ENCODE data around the gene CCDC60.
A peak's percentile ranks its signal among the peaks of the same experiment; 100 is the strongest.

CCDC60 gene

DNA sequence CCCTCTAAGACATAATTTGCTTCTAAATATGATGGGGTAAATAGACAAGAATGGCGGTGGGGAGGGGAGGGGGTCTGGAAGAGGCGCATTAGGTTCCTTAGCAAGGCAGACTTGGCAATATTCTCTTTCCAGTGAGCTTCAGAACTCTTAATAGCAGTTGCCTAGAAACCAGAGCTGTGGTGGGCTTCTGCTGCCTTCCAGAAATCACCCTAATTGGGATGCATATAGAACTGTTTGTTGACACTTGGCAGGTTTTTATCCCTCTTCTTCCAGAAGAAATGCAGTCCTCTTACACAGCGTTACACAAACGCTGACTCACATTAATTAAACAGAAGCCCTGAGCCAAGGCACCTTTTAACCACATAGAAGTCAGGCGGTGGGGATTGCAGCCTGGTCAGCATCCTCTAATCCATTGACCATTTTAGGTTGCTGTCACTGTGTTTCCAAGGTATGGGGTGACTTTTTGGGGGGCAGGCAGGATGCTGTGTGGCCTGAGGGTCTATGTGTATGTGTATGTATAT, 114.1 kb downstream of the CCDC60 start:
- peak; percentile 23 for DNase-seq

GRCh38 chr12:119450771-119451170, 116.2 kb downstream of the CCDC60 start:
- no peak for DNase-seq

DNA sequence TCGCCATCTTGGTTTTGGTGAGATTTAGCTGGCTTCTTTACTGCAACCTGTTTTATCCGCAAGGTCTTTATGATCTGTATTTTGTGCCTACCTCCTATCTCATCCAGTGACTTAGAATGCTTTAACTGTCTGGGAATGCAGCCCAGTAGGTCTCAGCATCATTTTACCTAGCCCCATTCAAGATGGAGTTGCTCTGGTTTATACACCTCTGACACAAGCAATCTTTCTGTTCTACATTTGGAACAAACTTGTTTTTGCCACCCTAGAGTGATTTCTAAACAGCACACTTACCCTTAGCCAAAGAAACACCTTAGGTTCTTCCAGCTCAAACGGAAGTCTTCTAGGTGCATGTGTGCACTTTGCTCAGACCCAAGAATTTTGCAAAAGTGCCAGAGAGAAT, 122.3 kb downstream of the CCDC60 start:
- no peak for DNase-seq

GRCh38 chr12:119457271-119457670, 122.7 kb downstream of the CCDC60 start:
- DNase-seq, result peak; percentile 19

- no peak for DNase-seq
Observed at GRCh38 chr12:119459481-119459880, 125.0 kb downstream of the CCDC60 start.

DNA sequence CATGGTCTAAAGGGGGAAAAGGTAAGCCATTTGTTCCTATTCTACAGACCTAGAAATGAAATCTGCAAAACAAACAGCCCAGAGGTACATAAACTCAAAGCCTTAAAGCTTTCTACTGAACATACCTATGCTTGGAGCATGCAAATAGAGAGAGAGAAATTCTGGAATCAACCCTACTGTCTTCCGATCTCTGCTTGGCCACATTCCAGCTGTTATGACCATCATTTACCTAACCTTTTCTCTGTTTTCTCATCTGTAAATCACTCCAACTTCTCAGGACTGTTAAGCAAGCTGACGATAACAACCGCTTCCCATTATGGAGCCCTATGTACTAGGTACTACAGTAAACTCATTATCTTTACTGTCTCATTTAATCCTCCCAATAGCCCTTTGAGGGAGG, 126.3 kb downstream of the CCDC60 start:
- DNase-seq, result no peak

GRCh38 chr12:119461636-119462214, 127.2 kb downstream of the CCDC60 start:
- no peak for DNase-seq

- no peak for DNase-seq
Observed at GRCh38 chr12:119463211-119463926, 128.8 kb downstream of the CCDC60 start.

DNA sequence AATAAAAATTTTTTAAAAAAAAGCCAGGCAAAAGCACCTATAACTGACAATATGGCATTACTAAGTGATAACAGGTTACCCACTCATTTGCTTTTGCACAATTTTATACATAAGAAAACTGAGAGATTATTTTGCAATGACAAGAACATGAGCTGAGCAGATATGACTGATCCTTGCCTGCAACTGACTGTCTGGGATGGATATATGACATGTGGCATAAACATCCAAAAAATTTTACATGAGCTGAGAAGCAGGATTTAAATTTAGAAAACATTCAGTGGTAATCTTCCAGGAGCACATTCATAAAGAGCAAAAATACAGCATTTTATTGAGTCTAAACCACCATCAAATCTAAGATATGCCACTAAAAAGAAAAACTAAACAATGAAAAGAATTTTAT, 133.8 kb downstream of the CCDC60 start:
- DNase-seq, result no peak

- no peak for DNase-seq
Observed at GRCh38 chr12:119475650-119476049, 141.1 kb downstream of the CCDC60 start.

DNA sequence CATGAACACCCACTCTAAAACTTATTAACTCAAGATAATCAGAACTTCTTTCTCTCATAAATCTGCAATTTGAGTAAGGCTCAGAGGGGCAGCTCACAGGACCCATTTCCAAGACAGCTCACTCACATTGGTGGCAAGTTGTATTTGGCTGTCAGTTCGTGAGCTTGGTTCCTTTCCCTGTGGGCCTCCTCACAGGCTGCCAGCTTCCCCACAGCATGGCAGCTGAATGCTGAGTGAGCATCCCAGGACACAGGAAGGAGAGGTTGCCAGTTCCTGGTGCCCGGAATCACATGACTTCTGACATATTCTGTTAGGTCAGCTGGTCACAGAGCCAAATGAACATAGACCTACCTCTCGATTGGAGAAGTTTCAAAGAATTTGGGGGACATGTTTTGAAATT, 142.4 kb downstream of the CCDC60 start:
- no peak for DNase-seq

DNA sequence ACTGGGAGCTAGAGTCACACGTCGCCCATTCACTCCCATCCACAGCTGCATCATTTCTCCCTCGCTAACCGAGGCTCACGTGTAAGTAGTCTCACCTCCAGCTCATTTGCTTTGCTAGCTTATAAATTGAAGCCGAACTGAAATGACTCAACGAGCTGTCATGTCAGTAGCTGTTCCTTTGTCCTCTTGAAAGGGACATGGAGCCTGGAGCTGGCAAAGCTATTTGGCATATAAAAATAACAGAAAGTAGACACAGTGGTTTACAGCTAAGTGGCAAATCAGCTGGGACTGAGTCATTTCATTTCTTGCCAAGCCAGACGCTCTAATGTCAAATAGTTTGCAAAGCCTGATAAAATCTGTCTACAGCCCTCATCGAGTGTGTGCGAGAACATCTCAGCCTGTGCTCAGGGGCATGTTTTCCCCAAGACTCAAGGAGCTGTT, 144.6 kb downstream of the CCDC60 start:
- peak; percentile 7 for DNase-seq

GRCh38 chr12:119480551-119480950, 146.0 kb downstream of the CCDC60 start:
- DNase-seq, result no peak

- DNase-seq, result peak; percentile 44
Observed at GRCh38 chr12:119486599-119487154, 152.1 kb downstream of the CCDC60 start.

GRCh38 chr12:119491814-119492213, 157.3 kb downstream of the CCDC60 start:
- no peak for DNase-seq

- DNase-seq, result no peak
Observed at GRCh38 chr12:119500209-119500608, 165.7 kb downstream of the CCDC60 start.

DNA sequence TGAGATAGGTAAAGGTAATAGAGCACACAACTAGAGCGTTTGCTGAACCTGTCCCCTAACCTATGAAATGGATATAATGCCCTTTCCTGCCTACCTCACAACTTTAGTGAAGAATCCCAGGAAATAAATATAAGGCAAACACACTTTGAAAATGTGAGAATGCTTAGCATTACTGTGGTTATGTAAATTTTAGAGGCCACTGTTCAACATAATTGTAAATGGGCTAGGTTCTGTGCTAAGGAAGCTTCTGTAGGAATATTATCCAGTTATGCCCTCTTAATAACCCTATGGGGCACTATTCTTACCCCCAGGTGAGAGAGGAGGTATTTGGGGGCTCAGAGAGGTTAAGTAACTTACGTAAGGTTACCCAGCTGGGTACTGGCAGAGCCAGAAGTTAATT, 166.5 kb downstream of the CCDC60 start:
- DNase-seq, result no peak

GRCh38 chr12:119505001-119505400, 170.5 kb downstream of the CCDC60 start:
- DNase-seq, result no peak

GRCh38 chr12:119512772-119513497, 178.4 kb downstream of the CCDC60 start:
- peak; percentile 81 for DNase-seq

GRCh38 chr12:119528241-119528640, 193.7 kb downstream of the CCDC60 start:
- peak; percentile 42 for DNase-seq

- DNase-seq, result no peak
Observed at GRCh38 chr12:119540476-119540875, 205.9 kb downstream of the CCDC60 start.

DNA sequence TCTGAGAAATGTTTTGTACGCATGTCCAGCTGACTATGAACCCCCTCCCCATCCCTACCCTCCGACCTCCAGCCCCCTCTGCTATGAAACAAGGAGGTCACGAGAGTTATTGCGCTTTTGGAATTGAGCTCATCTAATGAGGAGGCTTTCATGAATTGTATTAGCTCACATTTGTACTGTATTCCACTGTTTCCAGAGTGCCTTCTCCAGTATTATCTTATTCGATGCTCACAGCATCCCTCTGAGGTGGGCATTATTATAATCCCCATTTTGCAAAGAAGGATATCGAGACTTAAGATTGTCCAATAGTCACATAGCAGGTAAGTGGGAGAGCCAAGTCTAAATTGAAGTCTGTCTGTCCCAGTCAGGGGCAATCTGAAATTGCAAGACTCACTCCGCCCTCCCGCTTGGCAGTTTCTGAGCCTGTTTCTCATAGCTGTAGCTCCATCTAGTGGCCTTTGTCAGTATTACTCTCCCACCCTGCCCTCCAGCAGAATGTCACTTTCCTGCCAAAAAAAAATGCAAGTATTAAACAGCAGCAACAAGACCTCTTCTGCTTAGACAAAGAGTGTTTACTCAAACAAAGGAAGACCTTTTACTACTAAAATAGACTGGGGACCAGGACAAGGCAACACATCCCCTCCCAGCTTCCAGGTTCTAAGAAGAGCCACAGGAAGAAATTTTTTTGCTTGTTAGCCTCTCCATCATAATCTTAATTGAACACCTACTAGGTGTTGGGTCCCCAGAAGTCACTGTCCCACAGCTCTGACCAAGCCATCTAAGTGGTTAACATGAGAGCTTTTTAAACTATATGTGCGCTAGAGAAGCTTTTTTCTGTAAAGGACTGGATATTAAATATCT, 210.5 kb downstream of the CCDC60 start:
- DNase-seq, result peak; percentile 90

Measured in eye (tissue), 1 donor.